BJ (cell line): Measurements from ENCODE around the gene USP26. TPM values are rescaled to one million over a fixed set of nuclear protein-coding genes. Genes with fewer than 3 reads are reported as not detected.
"Not testable (repeated sequence)": the region's sequence is repeated elsewhere in the genome, so short reads cannot be mapped to it uniquely, and the experiment has no call there.

ENCODE experiments used
- CTCF ChIA-PET: fragments of 350-600 bp; formaldehyde crosslinking; extraction: SDS; loops from one replicate; lab custom pipeline; 2021; ENCODE audit warnings: antibody characterized with exemption, inconsistent platforms; lab: Yijun Ruan, JAX
- POLR2A ChIA-PET: fragments of 300-600 bp; sonication (Branson Sonifier 250); formaldehyde crosslinking; extraction: SDS; loops from one replicate; lab custom pipeline; 2021; ENCODE audit warnings: antibody characterized with exemption; lab: Charles Lee
- DNase-seq: peaks from one replicate; pipeline ENCODE4 v3.0.0-alpha.2; 2011; ENCODE audit warnings: low read depth
- H3K27me3 ChIP-seq: 2 replicates; pipeline ENCODE4 v1.6.0; 2011; ENCODE audit warnings: low read length; ENCODE audit not compliant: control insufficient read depth, insufficient read depth
- H3K36me3 ChIP-seq: 2 replicates; pipeline ENCODE4 v1.5.1; 2011; ENCODE audit warnings: low read length; ENCODE audit not compliant: control insufficient read depth, insufficient read depth
- H3K4me3 ChIP-seq: 2 replicates; pipeline ENCODE4 v1.5.1; 2011; ENCODE audit warnings: low read depth, mild to moderate bottlenecking, control low read depth, low read length
- CTCF ChIP-seq: IDR thresholded peaks from 2 replicates; pipeline ENCODE4 v1.5.1; 2011; ENCODE audit warnings: low read depth, mild to moderate bottlenecking, control low read depth, inconsistent platforms, low read length, moderate library complexity; ENCODE audit not compliant: insufficient read depth
- polyA plus RNA-seq: library from polyadenylated mRNA; depleted of rRNA; stranded (reverse); fragments of >200 nt; gene quantifications from 2 replicates; pipeline ENCODE4 v1.2.3, GENCODE V29; 2011

The USP26 gene
- polyA plus RNA-seq, 1 experiment: not detected

DNA sequence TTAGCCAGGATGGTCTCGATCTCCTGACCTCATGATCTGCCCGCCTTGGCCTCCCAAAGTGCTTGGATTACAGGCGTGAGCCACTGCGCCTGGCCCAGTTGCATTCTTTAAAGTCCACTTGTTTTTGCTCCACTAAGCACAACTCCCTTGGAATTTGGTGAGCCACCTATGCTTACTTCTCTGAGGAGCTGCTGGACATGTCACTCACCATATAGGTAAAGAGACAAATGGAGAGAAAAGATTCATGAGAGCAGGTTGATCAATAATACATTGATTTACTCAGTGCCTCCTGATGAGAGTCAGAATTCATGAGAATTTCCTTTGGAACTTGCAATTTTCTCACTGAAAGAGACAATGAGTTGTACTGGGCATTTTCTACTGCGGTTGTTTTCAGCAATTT is 48.2 kb downstream of the USP26 start:
- no peak for TF ChIP-seq CTCF
- Histone ChIP-seq H3K27me3 (no peaks in the 10 kb centered on the region), H3K36me3 (no peaks in the 10 kb centered on the region), H3K4me3 (no peak overlapping the region)
- no peak for DNase-seq
- CTCF ChIA-PET: no interaction called here
- POLR2A ChIA-PET: no interaction called here

DNA sequence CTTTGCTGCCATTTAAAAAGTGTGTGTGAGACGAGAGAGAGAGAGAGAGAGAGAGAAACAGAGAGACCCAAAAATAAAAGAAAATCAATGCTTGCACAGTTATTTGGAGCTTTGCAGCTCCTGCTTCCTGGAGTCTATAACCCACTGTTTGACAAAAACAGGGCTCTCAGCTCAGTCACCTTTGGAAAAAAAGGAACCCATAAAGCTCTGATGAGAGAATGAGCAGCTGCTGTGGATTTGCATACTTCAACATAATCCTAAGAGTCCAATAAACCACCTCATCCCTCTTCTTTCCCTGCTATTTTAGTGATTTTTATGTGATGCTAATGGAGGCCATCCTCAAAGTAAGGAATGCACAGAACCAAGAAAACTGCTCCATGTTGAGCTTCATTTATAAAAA is 50.3 kb downstream of the USP26 start:
- TF ChIP-seq CTCF: no peak
- Histone ChIP-seq H3K36me3 (no peaks in the 10 kb centered on the region), H3K27me3 (no peaks in the 10 kb centered on the region), H3K4me3 (no peak overlapping the region)
- POLR2A ChIA-PET: no interaction called here
- CTCF ChIA-PET: interaction anchor here (0.7 kb wide), 1 partner anchor 624 kb away, joined by 3 read pairs; no protein-coding TSS in a partner anchor
- no peak for DNase-seq

DNA sequence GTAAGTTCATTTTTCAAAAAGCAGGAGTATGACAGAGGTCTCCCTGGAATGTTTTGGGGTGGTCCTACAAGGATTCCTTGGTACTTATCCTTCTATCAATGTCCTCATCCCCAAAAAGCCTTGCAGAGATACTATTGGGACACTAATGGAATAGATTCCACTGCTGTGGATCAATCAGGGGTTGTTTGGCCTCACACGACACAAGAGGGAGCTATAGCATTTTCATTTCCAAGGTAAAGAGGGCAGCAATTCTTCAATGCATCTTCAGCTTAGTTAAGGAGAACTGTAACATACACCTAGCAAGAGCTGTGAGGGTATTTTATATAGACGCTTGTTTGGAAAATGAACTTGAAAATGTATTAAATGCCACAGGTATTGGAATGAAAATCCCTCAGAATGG is 50.9 kb downstream of the USP26 start:
- H3K27me3 ChIP-seq: no peaks in the 10 kb centered on the region
- DNase-seq: no peak
- CTCF ChIA-PET: no interaction called here

DNA sequence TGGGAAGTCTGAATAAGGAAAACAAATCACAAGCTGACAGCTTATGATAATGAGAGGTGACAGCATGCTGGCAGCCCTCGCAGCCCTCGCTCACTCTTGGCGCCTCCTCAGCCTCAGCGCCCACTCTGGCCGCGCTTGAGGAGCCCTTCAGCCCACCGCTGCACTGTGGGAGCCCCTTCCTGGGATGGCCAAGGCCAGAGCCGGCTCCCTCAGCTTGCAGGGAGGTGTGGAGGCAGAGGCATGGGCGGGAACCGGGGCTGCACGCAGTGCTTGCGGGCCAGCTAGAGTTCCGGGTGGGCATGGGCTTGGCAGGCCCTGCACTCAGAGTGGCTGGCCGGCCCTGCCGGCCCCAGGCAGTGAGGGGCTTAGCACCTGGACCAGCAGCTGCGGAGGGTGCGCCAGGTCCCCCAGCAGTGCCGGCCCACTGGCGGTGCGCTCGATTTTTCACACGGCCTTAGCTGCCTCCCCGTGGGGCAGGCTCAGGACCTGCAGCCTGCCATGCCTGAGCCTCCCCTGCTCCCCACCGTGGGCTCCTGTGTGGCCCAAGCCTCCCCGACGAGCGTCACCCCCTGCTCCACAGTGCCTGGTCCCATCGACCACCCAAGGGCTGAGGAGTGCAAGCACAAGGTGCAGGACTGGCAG is 52.6 kb downstream of the USP26 start:
- H3K27me3 ChIP-seq, DNase-seq, POLR2A ChIA-PET, H3K36me3 ChIP-seq, CTCF ChIA-PET, H3K4me3 ChIP-seq: not testable (repeated sequence)

More for the DNA sequence above, 50.9 kb downstream of the USP26 start:
- no peaks in the 10 kb centered on the region for H3K36me3 ChIP-seq
- POLR2A ChIA-PET: no interaction called here
- TF ChIP-seq CTCF: no peak
- H3K4me3 ChIP-seq: no peak overlapping the region

DNA sequence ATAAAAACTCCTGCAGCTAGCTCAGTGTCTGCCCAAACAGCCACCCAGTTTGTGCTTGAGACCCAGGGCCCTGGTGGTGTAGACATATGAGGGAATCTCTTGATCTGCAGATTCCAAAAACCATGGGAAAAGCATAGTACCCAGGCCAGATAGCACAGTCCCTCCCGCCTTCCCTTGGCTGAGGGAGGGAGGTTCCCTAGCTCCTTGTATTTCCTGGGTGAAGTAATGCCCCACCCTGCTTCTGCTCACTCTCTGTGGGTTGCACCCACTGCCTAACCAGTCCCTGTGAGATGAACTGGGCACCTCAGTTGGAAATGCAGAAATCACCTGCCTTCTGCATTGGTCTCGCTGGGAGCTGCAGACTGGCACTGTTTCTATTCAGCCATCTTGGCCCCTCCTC is 54.6 kb downstream of the USP26 start:
- DNase-seq: no peak
- ChIA-PET POLR2A (no interaction called here), CTCF (no interaction called here)
- no peak overlapping the region for H3K4me3 ChIP-seq
- no peaks in the 10 kb centered on the region for H3K36me3 ChIP-seq
- H3K27me3 ChIP-seq: no peaks in the 10 kb centered on the region
- TF ChIP-seq CTCF: no peak

GRCh38 chrX:133033010-133033409 is 63.9 kb downstream of the USP26 start:
- Histone ChIP-seq H3K36me3 (no peaks in the 10 kb centered on the region), H3K4me3 (no peak overlapping the region), H3K27me3 (no peaks in the 10 kb centered on the region)
- POLR2A ChIA-PET: no interaction called here
- no peak for TF ChIP-seq CTCF
- CTCF ChIA-PET: no interaction called here
- no peak for DNase-seq
